ENCODE results near the gene BLID. TPM values are rescaled to one million over a fixed set of nuclear protein-coding genes. Genes with fewer than 3 reads are reported as not detected.

Gene BLID
- total and polyA plus RNA-seq, 2 experiments from 2014 or later, result not detected

GRCh38 chr11:122141725-122142124 is 25.7 kb upstream of the BLID start:
- Mint-ChIP-seq H3K4me3 (no peak overlapping the region), H3K36me3 (ENCODE audit: low read depth) (no peaks in the 10 kb centered on the region), H3K27ac (no peak overlapping the region), H3K9me3 (no peaks in the 10 kb centered on the region), H3K4me1 (peaks cover 10% of the 10 kb centered on the region; the same call in 2 of the 3 replicates), H3K27me3 (ENCODE audit: insufficient read depth, low read depth, poor library complexity) (peaks cover 20% of the 10 kb centered on the region)
- no peak overlapping the region for H3K4me2 ChIP-seq
- H2AFZ ChIP-seq, result no peak overlapping the region
- peaks cover 44% of the 10 kb centered on the region for H3K27me3 ChIP-seq (ENCODE audit: insufficient read depth)
- H3K27ac ChIP-seq (ENCODE audit: low read depth), result no peak overlapping the region
- no peak overlapping the region for H3K4me3 ChIP-seq
- H3K4me1 ChIP-seq (ENCODE audit: insufficient read depth), result no peaks in the 10 kb centered on the region
- no peaks in the 10 kb centered on the region for H3K9me2 ChIP-seq (ENCODE audit: insufficient read depth)
- no peak for ATAC-seq
- H3K79me2 ChIP-seq (replicated peaks; ENCODE audit: insufficient read depth), result no peaks in the 10 kb centered on the region
- no peaks in the 10 kb centered on the region for H3K36me3 ChIP-seq (ENCODE audit: insufficient read depth)
- H3F3A ChIP-seq (replicated peaks; ENCODE audit: low read depth), result no peaks in the 10 kb centered on the region
- TF ChIP-seq JUNB (IDR thresholded peaks at IDR 0.05; ENCODE audit: unreplicated experiment) (no peak), REST (IDR thresholded peaks at IDR 0.05; ENCODE audit: unreplicated experiment) (no peak), ZNF114 (CRISPR knock-in tag; IDR thresholded peaks at IDR 0.05) (no peak), NANOG (IDR thresholded peaks at IDR 0.05; ENCODE audit: borderline replicate concordance) (no peak), STAT1 (IDR thresholded peaks at IDR 0.05; ENCODE audit: unreplicated experiment) (no peak), ZNF331 (CRISPR knock-in tag; IDR thresholded peaks at IDR 0.05; ENCODE audit: low read depth) (no peak), CTCF (conservative IDR thresholded peaks at IDR 0.05; ENCODE audit: low read depth in 2 of 2) (no peak), ZNF462 (CRISPR knock-in tag; IDR thresholded peaks at IDR 0.05) (no peak), EZH2phosphoT487 (IDR thresholded peaks at IDR 0.05; ENCODE audit: unreplicated experiment) (no peak), POLR2AphosphoS5 (IDR thresholded peaks at IDR 0.05; ENCODE audit: low read depth) (no peak), EZH2 (IDR thresholded peaks at IDR 0.05; ENCODE audit: low read depth, unreplicated experiment) (no peak), ETS1 (IDR thresholded peaks at IDR 0.05) (no peak), CREB1 (CRISPR knock-in tag; IDR thresholded peaks at IDR 0.05; ENCODE audit: low read depth) (no peak)
- H4K20me1 ChIP-seq (replicated peaks; ENCODE audit: insufficient read depth), result no peaks in the 10 kb centered on the region
- no peak for DNase-seq (ENCODE audit: low spot score)

Data from GM23338 (cell line).